Measurements from ENCODE around the gene ST7. TPM values are rescaled to one million over a fixed set of nuclear protein-coding genes. Genes with fewer than 3 reads are reported as not detected.

ST7 gene
- total and polyA plus RNA-seq, 2 of the 8 experiments (the other 6 are each of a cell fraction or from before 2014, with no cell fraction given), result 16.3 to 18.0 TPM

GRCh38 chr7:117259615-117260014 is 306.3 kb downstream of the ST7 start:
- Histone ChIP-seq H3K27me3 (replicated peaks in 1 of 4; ENCODE audit: control insufficient read depth in 3 of 4, extremely low read depth in 1 of 4, insufficient read depth in 3 of 4, low read length in 3 of 4) (no peaks in the 10 kb centered on the region), H2AK5ac (ENCODE audit: low read depth, low read length) (no peak overlapping the region), H3K14ac (ENCODE audit: insufficient read length) (no peak overlapping the region), H2BK5ac (ENCODE audit: low read depth, low read length) (no peak overlapping the region), H3K9ac (replicated peaks in 1 of 4; ENCODE audit: extremely low read depth in 1 of 4, low read depth in 3 of 4, low read length in 3 of 4) (no peak overlapping the region), H2BK15ac (ENCODE audit: low read length) (no peak overlapping the region), H4K20me1 (replicated peaks in 1 of 2; ENCODE audit: control insufficient read depth in 1 of 2, insufficient read depth in 2 of 2, low read length in 2 of 2) (no peaks in the 10 kb centered on the region), H3K18ac (ENCODE audit: extremely low read depth, low read length) (no peak overlapping the region), H3K9me3 (ENCODE audit: insufficient read depth in 2 of 2, low read depth in 1 of 2, low read length in 1 of 2) (no peaks in the 10 kb centered on the region), H3K79me1 (ENCODE audit: low read depth, low read length) (no peaks in the 10 kb centered on the region), H3K79me2 (ENCODE audit: control insufficient read depth in 1 of 2, insufficient read depth in 2 of 2, low read length in 2 of 2) (no peaks in the 10 kb centered on the region), H3K36me3 (ENCODE audit: control insufficient read depth in 2 of 4, insufficient read depth in 4 of 4, low read length in 3 of 4) (no peaks in the 10 kb centered on the region), H4K91ac (replicated peaks; ENCODE audit: insufficient read length, low read length) (no peak overlapping the region), H3K23me2 (ENCODE audit: low read depth, low read length) (no peaks in the 10 kb centered on the region), H4K8ac (ENCODE audit: extremely low read depth, insufficient read depth, low read length) (no peak overlapping the region), H3K27ac (ENCODE audit: low read depth, low read length) (no peak overlapping the region), H2BK120ac (replicated peaks; ENCODE audit: low read depth, low read length) (no peak overlapping the region), H3K4me2 (ENCODE audit: insufficient read depth in 1 of 2, low read depth in 2 of 2, low read length in 2 of 2) (no peak overlapping the region), H3K23ac (ENCODE audit: insufficient read length) (no peak overlapping the region), H3K4me3 (ENCODE audit: extremely low read depth in 1 of 4, insufficient read depth in 2 of 4, low read depth in 3 of 4, low read length in 4 of 4) (no peak overlapping the region), H2BK20ac (ENCODE audit: low read length) (no peak overlapping the region), H3K4me1 (replicated peaks in 1 of 4; ENCODE audit: control insufficient read depth in 3 of 4, insufficient read depth in 4 of 4, low read length in 3 of 4) (no peaks in the 10 kb centered on the region), H3K4ac (replicated peaks; ENCODE audit: insufficient read length, low read depth, low read length) (no peak overlapping the region), H2BK12ac (ENCODE audit: low read depth, low read length) (no peak overlapping the region), H3K56ac (replicated peaks; ENCODE audit: insufficient read length, low read depth, low read length) (no peak overlapping the region), H2AFZ (ENCODE audit: low read length) (no peak overlapping the region), H4K5ac (ENCODE audit: insufficient read length, low read depth, low read length) (no peak overlapping the region)
- no peak for DNase-seq (ENCODE audit: low read depth in 1 of 2, low spot score in 2 of 2)
- CTCF ChIA-PET (ENCODE audit: partially characterized antibody), result interaction anchor here (0.7 kb wide), 1 partner anchor 8 kb away, joined by 3 read pairs; no protein-coding TSS in a partner anchor
- no peak for FAIRE-seq
- POLR2A ChIA-PET (ENCODE audit: partially characterized antibody), result no interaction called here
- WGBS, 2 experiments (ENCODE audit: extremely low coverage in 1 of 2, insufficient coverage in 1 of 2, insufficient read length in 1 of 2, insufficient replicate concordance in 2 of 2, low coverage in 1 of 2, low lambda C conversion rate in 2 of 2, missing lambda C conversion rate in 1 of 2), result 100% methylated on average over 1 of the region's 1 CpG; no CpG with 5 or more reads in 1 of the 2 experiments
- TF ChIP-seq RXRA (IDR thresholded peaks at IDR 0.05; ENCODE audit: insufficient read depth, low read depth, low read length) (no peak), EGR1 (IDR thresholded peaks at IDR 0.05; ENCODE audit: borderline replicate concordance, low read depth, low read length) (no peak), CBX5 (IDR thresholded peaks at IDR 0.05; ENCODE audit: low read depth, low read length) (no peak), E2F6 (IDR thresholded peaks at IDR 0.05) (no peak)

Measured in H1 (cell line).